GM18873 (cell line): Measurements from ENCODE around the gene BIRC7.

Source experiments
- ATAC-seq: cut with Tn5 transposase; IDR thresholded peaks from one replicate; pipeline ENCODE4 v1.9.1; 2021; ENCODE audit warnings: mild to moderate bottlenecking, moderate library complexity, moderate number of reproducible peaks; ENCODE audit not compliant: unreplicated experiment, low FRiP score

BIRC7 gene, protein sequence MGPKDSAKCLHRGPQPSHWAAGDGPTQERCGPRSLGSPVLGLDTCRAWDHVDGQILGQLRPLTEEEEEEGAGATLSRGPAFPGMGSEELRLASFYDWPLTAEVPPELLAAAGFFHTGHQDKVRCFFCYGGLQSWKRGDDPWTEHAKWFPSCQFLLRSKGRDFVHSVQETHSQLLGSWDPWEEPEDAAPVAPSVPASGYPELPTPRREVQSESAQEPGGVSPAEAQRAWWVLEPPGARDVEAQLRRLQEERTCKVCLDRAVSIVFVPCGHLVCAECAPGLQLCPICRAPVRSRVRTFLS

DNA sequence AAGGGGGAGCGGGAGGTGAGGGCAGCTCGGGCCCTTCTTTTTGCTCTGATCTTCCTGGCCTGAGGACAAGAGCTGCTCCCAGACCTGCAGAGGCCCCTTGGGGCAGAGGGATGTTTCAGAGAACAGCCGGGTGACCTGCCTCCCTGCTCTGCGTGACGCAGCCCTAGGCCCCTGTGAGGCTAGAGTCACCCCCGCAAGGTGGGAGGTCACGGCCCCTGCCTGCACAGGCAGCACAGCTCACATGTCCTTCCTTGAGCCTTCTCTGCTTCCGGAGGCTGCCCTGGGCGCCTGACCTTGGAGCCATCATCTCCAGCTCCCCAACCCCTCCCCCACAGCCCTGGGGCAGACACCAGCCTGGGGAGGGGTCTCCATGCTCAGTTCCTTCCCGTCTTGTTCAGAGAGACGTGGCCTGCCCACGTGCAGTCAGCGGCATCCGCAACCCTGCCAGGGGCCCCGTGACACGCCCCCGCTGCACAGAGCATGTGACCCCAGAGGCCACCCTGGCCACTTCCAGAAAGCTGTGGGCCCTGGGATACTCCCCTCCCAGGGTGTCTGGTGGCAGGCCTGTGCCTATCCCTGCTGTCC is at the start of gene BIRC7:
TSS of gene BIRC7 (plus strand) at position 507 of the 585 bp plus-strand sequence. CDS start 192 bp downstream, outside the sequence.
- no peak for ATAC-seq

DNA sequence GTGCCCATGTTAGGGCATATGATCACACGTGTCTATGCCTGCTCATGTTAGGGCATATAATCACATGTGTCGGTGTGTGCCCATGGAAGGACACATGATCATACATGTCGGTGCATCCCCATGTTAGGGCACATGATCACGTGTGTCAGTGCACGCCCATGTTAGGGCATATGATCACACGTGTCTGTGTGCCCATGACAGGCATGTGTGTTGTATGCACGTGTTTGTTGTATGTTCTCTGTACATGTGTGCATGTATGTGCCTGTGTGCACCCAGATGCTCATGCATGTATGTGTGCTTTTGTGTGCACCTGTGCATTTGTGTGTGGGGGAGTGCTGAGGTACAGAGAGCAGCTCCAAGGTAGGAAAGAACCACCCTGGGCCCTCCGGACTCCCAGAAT is 49.6 kb upstream of the BIRC7 start:
- no peak for ATAC-seq

DNA sequence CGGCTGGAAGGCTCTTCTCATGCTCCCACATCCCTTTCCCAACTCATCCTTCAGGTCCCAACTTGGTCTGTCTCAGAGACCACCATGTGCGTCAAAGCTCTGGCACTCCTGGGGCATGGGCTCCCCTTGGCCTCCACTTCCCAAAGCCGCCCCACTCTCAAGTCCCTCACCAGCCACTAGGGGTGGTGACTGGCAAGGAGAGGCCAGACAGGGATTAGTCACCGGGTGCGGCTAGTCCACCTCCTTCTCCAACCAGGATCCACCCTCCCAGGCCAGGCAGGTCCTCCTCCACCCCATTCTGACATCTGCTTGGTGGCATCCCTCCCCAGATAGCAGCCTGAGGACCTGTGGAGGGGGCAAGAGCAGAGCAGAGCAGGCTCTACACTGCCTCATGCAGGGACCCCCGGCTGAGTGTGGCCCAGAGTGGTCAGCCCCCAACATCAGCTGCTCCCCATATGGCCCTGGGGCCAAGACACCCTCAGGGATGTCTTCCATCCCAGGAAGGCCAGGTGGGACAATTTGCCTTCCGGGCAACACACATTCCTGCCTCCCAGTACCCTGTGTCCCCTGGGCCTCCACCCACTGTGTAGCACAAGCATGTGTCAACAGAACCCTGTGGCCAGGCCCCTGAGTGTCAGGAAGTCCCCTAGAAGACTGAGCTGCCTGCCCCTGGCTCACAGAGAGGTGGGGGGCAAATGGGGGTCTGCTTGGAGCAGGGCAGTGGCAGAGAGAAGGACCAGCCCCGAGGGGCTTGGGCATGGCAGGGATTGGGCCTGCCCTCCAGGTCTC is 49.0 kb upstream of the BIRC7 start:
- no peak for ATAC-seq

DNA sequence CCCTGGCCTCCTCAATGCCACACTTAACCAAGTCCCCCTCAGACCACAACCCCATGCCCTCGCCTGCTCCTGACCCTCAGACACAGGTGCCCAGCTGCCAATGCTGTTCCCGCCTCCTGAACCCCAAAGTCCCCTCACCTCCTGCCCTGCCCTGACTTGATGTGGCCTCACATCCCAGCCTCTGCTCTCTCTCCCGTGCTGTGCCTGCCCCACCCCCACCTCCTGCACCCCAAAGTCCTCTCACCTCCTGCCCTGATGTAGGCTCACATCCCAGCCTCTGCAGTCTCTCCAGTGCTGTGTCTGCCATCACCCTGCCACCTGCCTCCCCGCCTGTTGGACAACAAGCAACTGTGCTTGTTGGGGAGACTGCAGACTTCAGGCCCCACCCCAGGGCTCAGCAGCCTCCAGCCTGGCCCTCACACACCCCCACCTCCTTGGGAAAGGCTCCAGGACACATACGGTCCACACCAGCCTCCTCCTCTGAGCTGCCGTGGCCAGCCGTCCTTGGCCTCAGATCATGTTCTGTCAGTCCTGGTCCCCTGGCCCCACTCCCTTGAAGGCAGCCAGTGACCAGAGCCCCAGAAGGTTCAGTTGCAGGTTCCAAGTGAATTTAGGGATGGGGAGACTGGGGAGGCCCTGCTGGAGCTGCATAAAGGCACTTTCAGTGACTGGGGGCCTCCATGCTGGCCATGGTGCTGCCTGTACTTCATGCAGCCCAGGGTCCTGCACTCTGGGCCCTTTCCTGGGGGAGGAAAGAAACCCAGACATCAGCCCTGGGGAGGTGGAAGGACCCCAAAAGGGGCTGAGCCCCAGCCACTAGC is 48.2 kb upstream of the BIRC7 start:
- ATAC-seq: no peak

DNA sequence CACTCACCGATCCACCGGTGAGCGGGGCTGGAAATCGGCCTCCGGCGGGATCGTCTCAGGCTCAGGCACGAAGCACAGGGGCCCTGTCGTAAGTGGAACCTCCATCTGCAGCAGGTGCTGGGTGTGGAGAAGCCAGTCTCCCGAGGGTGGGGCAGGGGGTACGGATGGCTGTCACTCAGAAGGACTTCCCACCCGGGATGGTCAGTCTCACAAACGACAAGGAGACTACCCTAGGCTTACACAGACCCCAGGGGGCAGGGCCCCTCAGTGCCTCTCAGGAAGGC is 47.6 kb upstream of the BIRC7 start:
- no peak for ATAC-seq

DNA sequence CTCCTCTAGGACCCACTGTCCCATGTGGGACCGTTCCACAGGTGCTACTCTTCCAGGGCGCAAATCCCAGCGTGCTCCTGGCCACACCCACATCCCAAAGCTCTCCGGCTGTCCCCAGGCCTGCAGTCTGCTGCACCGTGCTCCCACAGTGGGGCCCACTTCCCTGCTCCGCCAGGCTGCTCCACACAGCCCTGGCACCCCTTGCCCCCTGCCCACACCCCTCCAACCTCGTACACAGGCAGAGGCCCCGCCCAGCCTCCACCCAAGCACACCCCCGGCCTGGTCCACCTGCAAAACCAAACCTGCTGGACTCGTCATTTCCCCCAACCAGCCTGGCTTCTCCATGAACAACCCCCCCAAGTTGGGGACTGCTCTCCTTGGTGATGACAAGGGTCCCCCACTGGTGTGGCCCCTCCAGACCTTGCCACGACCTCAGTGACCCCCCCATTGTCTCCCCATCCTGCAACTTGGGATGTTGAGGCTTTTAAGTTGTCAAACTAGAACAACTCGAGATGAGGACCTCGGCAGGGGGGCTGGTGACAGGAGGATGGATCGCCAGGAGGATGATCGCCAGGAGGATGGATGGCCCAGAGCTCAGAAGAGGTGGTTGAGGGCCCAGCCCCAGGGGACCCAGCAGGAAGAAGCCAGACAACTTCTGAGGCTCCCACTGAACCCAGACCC is 46.9 kb upstream of the BIRC7 start:
- no peak for ATAC-seq

DNA sequence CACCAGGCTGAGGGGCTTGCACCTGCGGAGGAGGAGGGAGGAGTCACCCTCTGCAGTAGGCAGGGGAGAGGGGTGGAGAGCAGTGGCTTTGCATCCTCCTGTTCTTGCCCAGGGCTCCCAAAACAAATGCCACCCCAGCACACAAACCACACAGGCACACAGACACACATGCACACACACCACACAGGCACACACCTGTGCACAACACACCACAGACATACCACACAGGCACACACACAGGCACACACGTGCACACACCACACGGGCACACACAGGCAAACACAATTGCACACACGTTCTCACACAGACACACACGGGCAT is 46.4 kb upstream of the BIRC7 start:
- no peak for ATAC-seq

DNA sequence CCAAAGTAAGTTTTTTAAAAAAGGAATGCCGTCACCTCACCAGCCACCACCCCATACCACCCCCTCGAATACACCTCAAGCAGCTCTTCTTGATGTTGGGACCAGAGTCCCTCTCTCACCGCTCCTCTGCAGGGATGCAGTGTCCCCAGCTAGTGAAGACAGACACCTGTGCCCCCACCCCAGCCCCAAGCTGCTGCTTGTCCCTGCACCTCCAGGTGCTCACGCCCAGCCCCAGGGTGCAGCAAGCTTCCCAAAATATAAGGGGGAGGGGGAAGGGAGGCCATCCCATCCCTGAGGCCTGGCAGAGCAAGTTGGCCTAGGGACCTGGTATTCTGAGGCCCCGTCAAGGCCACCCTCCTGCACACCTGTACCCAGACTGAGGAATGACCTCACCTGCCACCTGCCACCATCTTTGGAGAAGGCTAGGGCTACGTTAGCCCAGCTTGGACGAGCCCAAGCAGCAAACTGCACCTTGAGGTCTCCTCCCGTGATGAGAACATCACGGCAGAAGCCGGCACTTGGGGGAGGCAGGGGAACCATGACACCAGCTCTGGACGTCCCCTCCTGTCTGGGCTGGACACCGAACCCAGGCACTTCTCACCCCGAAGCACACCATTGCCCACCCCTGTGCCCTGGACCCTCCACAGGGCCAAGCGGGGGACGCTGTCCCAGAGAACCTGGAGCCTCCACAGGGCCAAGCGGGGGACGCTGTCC is 45.7 kb upstream of the BIRC7 start:
- ATAC-seq: no peak

DNA sequence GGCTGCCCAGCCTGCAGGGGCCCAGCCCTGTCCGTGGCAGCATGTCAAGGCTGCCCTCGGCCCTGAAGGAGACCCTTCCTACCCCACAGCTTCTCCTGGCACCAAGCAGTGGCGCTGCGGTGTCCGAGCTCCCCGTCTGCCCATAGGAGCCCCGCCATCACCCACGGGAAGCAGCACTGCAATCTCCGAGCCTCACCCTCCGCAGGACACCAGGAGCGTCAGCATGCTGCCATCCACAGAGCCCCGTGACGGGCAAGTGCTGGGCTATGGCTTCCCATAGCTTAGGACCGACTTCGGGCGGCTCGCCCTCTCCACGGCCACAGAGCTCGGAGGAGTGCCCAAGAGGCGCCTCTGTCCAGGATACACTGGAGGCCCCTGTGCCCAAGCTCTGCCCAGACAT is 44.9 kb upstream of the BIRC7 start:
- ATAC-seq: no peak

DNA sequence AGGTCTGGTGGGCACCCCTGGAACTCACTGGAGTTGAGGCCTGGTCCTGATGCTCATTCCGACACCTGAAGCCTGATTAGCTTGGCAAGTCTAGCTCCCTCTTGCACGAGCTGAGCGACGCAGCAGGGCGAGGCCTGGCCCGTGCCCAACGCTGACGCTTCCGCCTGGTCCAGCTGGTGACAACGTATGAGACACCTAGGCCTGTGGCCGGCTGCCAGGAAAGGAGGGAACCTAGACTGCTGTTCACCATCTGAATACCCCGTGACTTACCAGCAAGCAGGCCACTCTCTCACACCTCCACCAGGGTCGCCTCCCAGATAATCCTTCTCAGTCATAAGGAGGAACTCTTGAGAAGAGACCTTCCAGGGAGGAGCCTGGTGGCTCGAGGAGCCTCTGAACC is 44.3 kb upstream of the BIRC7 start:
- no peak for ATAC-seq

DNA sequence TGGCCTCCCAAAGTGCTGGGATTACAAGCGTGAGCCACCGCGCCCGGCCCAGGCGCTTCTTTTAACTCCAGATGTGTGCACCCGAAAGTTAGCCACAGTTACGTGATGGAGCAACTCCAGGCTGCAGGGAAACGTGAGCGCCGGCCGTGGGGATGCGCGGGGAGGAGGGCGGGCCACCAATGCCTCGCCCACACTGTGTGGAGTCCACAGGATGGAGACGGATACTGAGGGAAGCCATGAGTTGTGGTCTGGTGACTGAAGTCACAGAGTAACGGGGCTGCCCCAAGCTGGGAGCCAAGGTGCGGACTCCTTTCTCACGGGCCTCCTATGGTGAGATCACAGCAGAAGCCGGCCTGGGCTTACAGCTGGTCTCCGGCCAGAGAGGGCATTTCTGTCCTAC is 43.0 kb upstream of the BIRC7 start:
- no peak for ATAC-seq

DNA sequence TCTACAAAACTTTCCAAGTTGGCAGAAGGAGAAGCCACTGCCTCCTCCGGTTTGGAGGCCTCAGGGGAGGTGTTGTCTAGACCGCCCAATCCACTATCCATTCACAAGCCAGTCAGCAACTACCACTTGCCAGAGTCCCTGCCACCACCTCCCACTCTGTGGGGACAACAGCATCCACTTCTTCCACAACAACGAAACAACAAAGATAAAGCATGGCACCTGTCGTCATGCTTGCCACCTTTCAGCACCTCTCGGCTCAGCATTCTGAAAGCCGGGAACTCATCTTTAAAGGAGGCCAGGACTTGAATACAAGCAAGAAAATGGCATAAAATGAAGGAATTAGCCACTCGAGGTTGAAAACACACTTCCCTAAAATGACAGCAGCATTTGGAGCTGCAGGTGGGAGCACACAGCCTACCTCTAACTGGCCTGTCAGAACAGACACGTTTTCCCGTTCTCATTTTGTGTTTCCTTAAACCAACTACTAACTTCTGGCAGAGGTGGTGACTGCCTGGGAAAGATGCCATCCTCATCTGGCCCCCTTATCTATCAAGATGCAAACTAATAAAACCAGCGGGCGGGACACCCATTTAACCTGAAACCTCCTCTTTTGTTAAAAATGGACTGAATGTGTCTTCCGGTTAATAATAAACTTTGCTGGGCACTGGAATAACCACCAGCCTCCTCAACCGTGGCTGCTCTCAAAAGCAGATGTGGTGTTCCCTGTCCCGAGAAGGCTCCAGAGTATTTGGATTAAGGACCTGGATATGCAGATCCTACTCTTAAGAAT is 41.5 kb upstream of the BIRC7 start:
- ATAC-seq: no peak

DNA sequence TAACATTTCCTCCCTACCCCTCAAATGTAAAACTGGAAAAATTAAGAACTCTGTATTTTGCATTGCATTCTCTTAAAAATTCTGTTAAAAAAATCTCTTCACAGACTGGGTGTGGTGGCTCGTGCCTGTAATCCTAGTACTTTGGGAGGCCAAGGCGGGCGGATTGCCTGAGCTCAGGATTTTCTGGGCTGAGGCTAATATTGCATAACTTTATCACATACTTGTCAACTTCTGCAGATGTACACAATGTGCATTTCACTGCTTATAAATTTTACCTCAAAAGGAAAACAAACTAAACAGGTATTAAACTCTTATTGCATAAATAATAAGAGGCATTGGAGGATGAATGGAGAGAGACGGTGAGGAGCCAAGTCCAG is 40.9 kb upstream of the BIRC7 start:
- ATAC-seq: no peak

DNA sequence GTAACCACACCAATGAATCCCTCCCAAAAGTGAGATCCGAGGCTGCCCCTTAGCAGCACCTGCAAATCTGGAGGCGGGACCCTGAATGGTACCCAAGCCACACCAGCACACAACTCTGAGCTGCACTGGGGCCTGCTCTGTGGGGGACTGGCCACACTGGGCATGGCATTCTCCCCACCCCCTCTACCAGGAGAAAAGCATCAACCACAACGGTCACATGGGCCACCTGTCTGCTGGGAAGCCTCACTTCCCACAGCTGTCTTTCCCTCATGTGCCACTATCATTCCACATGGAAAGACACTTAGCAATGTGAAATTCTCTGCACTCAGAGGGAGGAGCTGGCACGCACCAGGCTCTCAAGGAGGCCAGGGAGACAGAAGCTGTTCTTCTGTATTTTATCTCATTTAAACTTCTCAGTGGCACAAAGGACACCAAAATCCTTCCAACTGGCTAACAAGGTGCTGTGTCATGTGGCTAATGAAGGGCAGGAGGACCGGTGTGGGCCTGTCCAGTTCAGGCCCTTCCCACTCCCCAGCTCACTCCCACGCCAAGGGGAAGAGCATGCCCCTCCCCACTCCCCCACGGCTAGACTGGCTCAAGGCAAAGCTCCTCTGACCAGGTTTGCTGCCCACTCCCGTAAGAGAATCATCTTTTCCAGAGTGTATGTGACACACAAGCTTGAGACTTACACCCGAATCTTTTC is 38.8 kb upstream of the BIRC7 start:
- ATAC-seq: no peak

DNA sequence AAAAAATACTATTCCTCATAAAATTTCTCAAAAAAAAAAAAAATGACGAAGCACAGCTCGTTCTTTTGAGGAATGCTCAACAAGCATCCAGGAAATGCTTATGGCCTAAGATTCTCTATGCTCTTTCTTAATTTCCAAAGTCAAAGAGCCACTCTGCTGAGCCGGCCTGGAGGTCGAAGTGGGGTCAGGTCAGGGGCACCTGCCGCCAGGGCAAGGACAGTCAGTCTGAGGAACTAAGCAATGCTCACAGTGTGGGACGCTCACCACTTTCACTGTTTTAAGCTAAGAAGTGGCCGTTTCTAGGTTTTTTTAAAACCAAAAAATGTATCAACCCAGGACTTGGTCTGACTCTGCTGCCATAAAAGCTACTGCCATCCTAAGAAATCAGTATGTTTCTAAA is 37.1 kb upstream of the BIRC7 start:
- ATAC-seq: no peak

DNA sequence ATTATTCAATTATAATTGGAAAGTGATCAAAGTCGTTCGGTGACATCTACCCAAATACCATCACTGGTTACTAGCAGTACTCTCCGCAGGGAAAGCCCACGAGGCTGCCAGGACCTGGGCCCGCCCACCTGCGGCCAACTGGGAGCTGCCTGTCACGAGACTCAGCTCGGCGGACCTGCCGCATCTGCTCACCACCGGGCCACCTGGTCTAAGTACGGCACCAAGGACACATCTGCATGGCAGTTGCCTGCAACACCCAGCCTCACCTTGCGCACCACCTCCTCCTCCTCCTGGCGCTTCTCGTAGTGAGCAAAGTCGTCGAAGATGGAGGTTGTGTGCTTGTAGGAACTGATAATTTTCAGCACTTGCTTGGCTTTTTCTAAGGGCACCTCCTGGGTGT is 33.7 kb upstream of the BIRC7 start:
- ATAC-seq: no peak

DNA sequence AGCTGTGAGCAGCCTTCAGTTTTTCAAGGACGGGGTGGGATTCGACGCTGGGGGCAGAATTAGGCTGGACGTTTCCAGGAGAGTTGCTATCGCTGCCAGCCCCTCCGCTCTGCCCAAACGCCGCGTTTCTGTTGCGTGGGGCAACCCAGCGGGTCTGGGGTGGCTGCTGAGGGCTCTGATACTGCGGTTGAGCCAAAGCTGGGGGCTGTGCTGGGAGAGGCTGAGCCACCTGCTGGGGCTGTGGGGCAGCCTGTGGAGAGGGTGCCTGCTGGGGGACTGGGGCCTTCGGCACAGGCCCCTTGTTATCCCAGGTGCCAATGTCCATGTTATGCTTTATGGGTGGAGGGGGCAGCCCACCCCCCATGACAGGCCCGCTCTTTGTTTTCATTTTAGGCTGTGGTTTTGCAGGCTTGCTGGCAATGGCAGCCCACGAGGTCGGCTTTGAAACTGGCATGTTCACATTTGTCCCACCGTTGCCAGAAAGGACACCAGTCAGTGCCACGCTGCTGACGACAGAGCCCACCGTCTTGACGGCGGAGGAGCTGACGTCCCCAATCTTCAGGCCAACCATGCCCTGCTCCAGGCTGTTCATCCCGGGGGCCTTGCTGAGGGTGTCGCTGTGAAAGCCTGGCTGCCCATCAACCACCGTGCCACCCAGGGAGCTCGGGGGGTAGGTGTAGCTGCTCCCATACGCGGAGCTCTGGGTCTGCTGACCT is 32.7 kb upstream of the BIRC7 start:
- no peak for ATAC-seq

DNA sequence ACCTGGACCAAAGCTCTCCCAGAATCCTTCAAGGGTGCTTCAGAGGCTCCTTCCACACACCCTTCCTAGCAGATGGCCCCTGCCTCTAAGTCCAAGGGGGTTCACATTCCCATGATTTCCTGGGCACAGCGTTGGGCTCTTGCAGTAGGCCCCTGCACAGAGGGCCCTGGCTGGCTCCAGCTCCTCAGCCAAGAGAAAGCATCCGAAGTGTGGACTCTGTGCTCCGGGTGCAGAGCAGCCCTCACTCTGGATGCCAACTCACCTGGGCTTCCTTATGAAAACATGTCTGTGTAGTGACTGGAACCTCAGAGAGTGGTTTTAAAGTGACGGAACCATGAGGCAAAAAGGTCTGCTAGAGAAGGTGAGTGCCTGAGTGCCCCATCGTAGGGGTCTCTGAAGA is 31.3 kb upstream of the BIRC7 start:
- no peak for ATAC-seq
